ENCODE data around the gene PGAP3.

PGAP3 gene

DNA sequence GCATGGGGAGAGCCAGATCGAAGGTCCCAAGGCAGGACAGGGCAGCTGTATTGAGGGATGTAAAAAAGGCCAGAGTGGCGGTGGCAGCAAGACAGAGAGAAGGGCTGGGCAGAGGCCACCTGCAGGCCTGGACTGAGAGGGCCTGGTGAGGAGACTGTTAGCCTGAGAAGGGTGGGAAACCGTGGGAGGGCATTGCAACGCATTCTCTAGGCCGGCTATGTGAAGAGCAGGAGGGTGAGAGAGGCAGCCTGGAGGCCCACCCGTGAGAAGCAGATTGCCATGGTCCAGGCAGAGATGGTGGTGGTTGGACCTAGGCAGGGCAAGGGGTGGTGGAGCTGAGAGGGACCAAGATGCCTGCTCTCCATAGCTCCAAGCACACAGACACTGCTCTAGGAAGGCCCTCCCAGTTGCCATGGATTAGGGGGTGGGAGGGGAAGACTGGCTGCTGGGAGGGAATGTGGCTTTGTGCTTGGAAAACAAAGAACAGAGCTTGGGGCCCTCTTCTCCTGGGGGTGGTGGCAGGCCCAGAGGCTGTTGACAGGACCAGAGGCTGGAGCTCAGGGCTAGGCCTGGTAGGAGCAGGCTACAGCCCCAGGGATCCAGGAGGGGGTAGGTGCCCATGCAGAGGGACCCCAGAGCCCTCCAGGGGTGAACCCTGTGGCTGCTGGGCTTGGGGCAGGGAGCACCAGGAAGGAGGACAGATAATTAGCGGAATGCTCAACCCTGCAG, 35.1 kb downstream of the PGAP3 start:
- no peak for DNase-seq (ENCODE audit: low read depth, low spot score)
- CTCF ChIA-PET: interaction anchor here (1.6 to 28.8 kb wide), 8 partner anchors 9 to 104 kb away, joined by 4 to 822 read pairs (median 16); partner anchors contain the start of genes ERBB2, PNMT, PPP1R1B and TCAP
- TF ChIP-seq, protein P1, sequence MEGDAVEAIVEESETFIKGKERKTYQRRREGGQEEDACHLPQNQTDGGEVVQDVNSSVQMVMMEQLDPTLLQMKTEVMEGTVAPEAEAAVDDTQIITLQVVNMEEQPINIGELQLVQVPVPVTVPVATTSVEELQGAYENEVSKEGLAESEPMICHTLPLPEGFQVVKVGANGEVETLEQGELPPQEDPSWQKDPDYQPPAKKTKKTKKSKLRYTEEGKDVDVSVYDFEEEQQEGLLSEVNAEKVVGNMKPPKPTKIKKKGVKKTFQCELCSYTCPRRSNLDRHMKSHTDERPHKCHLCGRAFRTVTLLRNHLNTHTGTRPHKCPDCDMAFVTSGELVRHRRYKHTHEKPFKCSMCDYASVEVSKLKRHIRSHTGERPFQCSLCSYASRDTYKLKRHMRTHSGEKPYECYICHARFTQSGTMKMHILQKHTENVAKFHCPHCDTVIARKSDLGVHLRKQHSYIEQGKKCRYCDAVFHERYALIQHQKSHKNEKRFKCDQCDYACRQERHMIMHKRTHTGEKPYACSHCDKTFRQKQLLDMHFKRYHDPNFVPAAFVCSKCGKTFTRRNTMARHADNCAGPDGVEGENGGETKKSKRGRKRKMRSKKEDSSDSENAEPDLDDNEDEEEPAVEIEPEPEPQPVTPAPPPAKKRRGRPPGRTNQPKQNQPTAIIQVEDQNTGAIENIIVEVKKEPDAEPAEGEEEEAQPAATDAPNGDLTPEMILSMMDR (IDR thresholded peaks at IDR 0.05; ENCODE audit: insufficient read depth, low read length, missing control alignments): no peak
- no peak overlapping the region for H3K4me3 ChIP-seq (ENCODE audit: low read depth, low read length)
- POLR2A ChIA-PET: no interaction called here

DNA sequence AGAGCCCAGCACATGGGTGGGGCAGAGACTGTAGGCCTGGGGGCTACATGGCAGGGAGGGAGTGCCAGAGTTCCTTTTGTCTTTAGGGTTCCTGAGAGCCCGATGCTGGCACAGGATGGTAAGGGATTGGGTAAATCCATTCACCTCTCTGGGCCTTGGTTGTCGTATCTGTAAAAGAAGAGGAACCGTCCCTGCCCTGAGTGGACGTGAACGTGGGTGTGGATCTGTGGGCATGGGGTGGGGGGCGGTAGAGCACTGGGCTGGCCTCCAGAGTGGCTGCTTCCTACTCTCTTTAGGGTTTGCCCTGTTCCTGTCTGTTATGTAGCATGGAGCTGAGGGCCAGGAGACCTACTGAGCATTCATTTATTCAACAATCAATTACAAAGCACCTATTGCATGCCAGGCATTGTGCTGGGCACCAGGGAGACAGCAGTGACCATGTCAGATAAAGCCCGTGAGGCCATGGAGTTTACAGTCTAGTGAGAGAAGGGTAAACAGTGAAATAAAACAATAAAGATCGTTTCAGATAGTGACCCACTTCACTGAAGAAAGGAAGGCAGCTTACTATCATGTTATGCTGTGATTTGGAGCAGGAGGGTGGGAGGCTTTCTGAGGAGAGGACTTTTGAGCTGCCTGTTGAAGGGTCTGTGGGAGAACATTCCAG, 35.8 kb downstream of the PGAP3 start:
- TF ChIP-seq, protein P1 (IDR thresholded peaks at IDR 0.05; ENCODE audit: insufficient read depth, low read length, missing control alignments): no peak
- no peak overlapping the region for H3K4me3 ChIP-seq (ENCODE audit: low read depth, low read length)
- CTCF ChIA-PET: interaction anchor here (1.6 to 28.8 kb wide), 7 partner anchors 10 to 103 kb away, joined by 4 to 822 read pairs (median 16); partner anchors contain the start of genes ERBB2, PNMT, PPP1R1B and TCAP
- POLR2A ChIA-PET: no interaction called here
- no peak for DNase-seq (ENCODE audit: low read depth, low spot score)

DNA sequence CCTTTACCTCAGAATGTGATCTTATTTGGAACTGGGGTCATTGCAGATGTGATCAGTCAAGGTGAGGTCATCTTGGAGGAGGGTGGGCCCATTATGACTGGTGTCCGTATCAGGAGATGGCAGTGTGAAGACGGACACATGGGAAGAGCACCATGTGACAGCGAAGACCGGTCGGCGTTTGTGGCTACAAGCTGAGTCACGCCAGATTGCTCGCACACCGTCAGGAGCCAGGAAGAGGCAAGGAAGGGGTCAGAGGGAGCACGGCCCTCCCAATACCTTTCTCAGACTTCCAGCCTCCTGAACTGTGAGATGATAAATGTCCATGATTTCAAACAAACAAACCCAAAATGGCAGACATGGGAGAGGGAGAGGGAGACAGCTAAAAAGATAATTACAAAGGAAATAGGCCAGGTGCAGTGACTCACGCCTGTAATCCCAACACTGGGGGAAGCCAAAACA, 37.7 kb downstream of the PGAP3 start:
- H3K4me3 ChIP-seq (ENCODE audit: low read depth, low read length): no peak overlapping the region
- TF ChIP-seq, protein P1 (IDR thresholded peaks at IDR 0.05; ENCODE audit: insufficient read depth, low read length, missing control alignments): no peak
- ChIA-PET CTCF (interaction anchor here (1.0 to 28.8 kb wide), 10 partner anchors 9 to 80 kb away, joined by 3 to 822 read pairs (median 4); partner anchors contain the start of genes MIEN1, PNMT, PPP1R1B and STARD3), POLR2A (no interaction called here)
- no peak for DNase-seq (ENCODE audit: low read depth, low spot score)

DNA sequence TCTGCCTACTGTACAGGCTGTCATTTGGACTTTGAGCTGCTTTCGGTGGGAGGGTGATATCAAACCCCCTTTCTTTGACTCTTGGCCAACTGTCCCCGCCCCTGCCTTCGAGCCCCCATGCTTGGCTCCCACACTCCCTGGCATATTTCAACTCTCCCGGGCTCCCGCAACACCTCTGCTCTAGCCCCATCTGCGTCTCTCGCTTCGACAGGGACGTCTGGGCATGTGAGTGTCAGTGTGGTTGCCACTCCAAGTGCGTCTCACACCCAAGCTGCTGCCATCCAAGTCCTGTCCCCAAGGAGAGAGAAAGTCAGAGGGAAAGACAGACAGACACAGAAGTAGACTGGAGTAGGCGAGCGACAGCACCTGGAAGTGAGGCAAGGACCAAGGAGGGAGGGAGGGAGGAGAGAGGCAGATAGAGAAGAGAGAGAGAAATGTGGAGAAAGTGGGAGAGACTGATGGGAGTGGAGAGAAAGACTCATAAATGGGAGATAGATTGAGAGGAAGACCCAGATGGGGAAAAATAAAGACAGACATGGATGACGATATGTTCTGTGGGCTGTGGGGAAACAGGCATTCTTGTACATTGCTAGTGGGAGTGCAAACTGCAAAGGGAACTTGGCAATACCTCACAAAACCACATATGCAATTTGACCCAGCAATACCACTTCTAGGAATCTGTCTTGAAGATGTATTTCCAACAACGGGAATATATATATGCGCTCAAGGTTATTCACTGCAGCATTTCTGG, 39.1 kb downstream of the PGAP3 start:
- ChIA-PET CTCF (interaction anchor here (0.9 to 28.8 kb wide), 5 partner anchors 7 to 81 kb away, joined by 3 to 822 read pairs (median 4); partner anchors contain the start of genes MIEN1 and PPP1R1B), POLR2A (no interaction called here)
- peak; percentile 65 for DNase-seq (ENCODE audit: low read depth, low spot score)
- TF ChIP-seq, protein P1 (IDR thresholded peaks at IDR 0.05; ENCODE audit: insufficient read depth, low read length, missing control alignments): no peak
- no peak overlapping the region for H3K4me3 ChIP-seq (ENCODE audit: low read depth, low read length)

DNA sequence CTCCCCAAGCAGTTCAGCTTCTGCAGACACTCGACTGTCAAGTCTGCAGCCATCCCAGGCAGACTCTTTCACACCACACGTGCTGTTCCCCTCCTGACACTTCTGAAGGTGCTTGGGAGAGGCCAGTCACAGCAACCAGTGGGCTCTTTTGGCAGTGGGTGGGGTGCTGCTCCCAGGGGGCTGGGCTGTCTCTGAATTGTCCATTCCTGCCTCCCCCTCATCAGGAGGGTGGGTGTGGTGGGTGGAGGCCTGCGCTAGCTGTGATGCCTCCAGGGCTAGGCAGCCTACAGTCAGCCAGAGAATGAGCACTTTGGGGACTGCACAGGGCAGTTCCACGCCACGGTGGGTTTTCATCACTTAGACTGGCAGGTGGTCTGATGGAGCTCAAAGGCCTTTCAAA, 40.6 kb downstream of the PGAP3 start:
- TF ChIP-seq, protein P1 (IDR thresholded peaks at IDR 0.05; ENCODE audit: insufficient read depth, low read length, missing control alignments): no peak
- ChIA-PET POLR2A (no interaction called here), CTCF (interaction anchor here (0.7 to 28.8 kb wide), 3 partner anchors 9 to 83 kb away, joined by 3 to 822 read pairs (median 3); partner anchors contain the start of genes MIEN1 and PPP1R1B)
- DNase-seq (ENCODE audit: low read depth, low spot score): no peak
- H3K4me3 ChIP-seq (ENCODE audit: low read depth, low read length): no peak overlapping the region
